CD4-positive, alpha-beta T cell treated with Interleukin-15 for 4 hours (primary cell): ENCODE data around the gene ANO1.
"Not testable (repeated sequence)": the region's sequence is repeated elsewhere in the genome, so short reads cannot be mapped to it uniquely, and the experiment has no call there.

Experiments
- DNase-seq: peaks from one replicate; pipeline ENCODE4 v3.0.0-alpha.2; 2020; ENCODE audit warnings: low spot score

ANO1 gene

DNA sequence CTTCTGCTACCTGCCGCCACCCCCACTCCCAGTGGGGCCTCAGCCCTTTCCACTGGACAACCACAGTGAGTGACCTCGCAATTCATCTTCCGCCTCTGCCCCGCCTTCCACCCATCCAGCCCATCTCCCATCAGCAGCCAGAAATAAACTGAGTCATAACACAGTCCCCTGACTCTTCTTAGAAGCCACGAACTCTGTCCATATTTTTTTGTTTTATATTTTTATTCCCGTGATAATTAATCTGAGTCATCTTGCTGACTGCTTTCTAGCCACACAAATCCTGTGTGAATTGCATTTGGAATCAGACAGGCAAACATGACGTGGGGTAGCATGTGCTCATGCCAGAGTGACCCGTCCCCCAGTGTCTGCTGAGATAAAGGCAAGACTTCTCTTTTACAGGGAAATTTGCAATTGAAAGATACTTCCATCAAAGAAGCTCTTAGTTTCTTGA is 132.0 kb downstream of the ANO1 start:
- no peak for DNase-seq

DNA sequence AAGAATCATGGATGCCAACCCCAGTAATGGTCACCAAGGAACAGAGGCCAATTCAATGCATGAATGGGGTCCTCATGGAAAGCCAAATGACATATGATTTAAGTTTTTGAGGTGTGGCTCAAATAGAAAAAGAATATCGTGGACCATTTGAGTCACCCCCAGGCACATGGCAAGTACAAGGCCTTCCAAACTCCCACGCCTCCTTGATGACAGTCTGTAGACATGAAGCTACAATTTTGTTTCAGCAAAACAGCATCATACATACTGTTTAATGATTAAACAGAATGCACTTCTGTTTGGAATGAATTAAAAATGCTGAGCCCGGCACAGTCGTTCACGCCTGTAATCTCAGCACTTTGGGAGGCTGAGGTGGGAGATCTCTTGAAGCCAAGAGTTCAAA is 132.4 kb downstream of the ANO1 start:
- no peak for DNase-seq

DNA sequence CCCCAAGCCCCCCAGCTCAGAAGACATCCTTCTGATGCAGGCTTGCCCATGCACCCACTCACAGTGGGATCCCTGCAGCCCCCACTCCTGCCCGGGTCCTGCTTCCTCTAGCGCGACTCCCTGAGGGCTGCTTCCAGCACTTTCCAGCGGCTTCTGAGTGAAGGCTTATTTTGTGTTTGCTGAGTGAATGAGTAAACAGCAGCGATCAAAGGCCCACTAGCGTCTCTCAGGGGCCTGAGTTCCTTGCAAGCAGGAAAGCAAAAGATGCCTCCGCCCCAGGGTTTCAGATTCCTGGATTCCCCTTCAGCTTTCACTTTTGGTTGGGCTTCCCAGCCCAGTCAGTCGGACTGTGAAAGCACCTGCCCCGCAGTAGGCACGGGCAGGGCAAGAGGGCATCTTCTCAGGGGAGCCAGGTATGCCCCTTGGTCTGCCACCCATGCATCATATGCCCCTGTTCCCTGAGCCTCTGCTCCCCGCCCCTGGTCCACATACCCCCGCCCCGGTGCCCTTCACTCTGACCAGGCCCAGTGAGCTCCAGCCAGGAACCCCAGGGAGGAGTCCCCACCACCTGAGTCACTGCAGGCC is 134.2 kb downstream of the ANO1 start:
- no peak for DNase-seq

DNA sequence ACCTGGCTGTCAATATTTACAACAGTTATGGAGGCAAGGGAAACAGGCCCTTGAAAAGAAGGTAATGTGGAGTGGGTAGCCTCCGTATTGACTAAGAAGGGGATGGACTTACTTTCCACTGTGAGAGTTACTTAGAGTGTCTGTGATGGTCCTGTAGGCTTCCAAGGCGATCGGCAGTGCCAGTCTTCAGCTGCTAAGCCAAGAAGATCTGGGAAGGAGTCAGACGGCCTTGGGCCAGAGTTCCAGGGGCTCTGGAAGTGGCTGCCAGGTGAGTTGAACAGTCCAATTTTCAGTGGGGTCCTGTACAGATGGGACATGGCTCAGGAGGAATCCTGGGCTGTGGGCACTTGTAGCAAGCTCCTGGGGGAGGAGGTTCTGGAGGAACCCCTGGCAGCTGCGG is 139.3 kb downstream of the ANO1 start:
- not testable (repeated sequence) for DNase-seq

DNA sequence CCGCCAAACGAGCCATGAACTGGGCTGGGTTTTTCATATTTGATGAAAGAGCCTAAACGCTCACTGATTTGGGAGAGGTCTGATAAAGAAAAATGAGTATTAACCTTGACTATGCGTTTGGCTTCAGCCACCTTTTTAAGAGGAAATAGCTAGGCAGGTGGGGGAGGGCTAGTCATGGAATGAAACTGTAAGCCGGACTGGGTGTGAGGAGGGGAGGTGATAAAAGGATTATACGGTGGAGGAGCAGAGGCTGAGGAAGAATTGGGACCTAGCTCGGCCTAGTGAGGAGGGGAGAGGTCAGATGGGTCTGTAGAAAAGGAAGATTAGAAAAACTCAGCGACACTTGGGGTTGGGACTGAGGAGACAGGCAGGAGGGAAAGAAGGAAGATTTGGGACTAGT is 140.0 kb downstream of the ANO1 start:
- DNase-seq, result not testable (repeated sequence)

DNA sequence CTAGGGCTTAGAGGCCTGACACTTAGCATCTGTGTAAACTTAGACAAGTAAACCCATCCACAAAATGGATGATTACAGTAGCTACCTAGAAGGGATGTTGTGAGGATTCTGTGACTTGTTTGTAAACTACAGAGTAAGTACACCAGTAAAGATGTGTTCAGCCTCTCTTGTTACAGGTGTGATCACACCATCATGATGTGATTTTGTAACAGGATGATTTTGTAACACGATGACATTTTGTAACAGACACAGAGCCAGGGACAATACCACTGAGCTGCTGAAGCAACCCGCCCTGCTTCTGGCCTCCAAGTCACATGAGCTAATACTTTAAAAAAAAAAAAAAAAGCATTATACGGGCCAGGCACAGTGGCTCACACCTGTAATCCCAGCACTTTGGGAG is 142.0 kb downstream of the ANO1 start:
- no peak for DNase-seq

DNA sequence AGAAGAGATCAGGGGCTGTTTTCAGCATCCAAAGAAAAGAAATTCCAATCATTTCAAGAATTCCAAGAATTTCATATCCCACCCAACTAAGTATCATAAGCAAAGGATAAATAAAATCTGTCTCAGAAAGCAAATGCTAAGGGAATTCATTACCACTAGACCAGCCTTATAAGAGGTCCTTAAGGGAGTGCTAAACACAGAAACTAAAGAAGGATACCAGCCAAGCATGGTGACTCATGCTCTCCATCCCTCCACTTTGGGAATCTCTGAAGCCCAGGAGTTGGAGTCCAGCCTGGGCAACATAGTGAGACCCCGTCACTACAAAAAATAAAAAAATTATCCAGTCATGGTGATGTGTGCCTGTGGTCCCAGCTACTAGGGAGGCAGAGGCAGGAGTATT is 142.8 kb downstream of the ANO1 start:
- no peak for DNase-seq

DNA sequence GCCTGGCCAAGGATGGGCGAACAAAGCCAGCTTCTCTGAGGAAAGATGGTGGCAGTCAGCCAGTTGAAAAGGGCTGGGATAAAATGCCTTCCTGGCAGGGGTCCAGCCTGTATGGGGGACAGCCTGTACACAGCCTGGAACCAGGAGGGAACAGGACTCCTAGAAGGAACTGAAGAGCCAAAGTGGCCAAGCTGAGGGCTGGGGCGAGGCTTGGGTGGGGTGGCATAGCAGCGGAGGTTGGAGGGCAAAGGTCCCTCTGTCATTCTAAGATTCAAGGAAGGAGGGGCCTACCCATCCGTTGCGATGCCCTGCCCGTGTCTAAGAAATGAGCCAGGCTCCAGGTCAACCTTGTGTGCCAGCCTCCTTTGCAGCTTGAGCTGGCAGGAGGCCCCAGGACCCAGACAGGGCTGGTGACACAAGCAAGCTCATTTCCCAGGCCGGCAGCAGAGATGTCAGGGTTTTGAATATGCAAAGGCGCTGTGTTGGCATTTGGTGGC is 147.6 kb downstream of the ANO1 start:
- DNase-seq, result no peak

DNA sequence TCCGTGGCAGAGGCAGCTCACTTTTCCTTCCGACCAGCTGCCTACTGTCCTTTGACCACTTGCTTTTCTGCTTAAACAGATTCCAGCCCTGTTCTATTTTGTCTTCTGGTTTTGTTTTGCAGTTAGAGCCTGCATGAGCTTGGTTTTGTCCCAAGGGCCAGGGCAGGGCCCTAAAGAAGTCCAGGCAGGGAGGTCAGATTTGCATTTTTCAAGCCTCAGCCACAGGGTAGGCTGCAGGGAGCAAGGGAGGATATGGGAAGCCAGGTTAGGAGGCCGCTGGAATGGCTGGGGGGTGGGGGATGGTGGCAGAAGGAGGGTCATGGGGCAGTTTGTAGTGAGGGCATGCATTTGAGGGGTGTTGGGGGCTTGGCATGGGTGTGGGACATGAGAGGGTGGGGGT is 148.1 kb downstream of the ANO1 start:
- no peak for DNase-seq

DNA sequence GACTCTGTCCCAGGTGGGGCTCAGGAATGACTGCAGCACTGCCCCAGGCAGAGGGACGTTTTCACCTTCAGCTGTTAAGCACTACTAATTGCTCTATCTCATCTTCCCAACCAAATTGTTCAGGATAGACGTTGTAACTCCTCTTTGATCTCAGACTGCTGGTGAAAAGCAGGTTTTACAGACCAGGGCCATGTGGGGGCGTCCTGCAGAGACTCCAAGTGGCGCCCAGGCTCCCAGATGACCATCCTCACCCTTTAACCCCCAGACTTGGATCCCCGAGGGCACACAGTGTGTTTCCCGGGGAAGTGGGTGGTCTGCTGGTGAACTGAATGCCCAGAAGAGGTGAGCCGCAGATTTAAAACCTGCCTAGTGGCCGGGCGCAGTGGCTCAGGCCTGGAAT is 148.8 kb downstream of the ANO1 start:
- no peak for DNase-seq

DNA sequence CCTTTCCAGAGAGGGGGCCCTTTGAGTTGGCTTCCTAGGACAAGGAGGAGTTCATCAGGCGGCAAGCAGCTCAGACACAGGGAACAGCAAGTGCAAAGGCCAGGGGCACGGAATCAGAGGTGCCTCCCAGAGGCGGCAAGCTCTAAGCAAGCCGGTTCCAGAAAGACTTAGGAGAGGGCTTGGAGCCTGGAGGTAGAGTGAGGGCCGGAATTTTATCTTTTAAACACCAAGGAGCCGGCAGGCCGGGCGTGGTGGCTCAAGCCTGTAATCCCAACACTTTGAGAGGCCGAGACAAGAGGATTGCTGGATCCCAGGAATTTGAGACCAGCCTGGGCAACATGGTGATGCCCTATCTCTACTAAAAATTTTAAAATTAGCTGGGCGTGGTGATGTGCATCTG is 151.6 kb downstream of the ANO1 start:
- no peak for DNase-seq

DNA sequence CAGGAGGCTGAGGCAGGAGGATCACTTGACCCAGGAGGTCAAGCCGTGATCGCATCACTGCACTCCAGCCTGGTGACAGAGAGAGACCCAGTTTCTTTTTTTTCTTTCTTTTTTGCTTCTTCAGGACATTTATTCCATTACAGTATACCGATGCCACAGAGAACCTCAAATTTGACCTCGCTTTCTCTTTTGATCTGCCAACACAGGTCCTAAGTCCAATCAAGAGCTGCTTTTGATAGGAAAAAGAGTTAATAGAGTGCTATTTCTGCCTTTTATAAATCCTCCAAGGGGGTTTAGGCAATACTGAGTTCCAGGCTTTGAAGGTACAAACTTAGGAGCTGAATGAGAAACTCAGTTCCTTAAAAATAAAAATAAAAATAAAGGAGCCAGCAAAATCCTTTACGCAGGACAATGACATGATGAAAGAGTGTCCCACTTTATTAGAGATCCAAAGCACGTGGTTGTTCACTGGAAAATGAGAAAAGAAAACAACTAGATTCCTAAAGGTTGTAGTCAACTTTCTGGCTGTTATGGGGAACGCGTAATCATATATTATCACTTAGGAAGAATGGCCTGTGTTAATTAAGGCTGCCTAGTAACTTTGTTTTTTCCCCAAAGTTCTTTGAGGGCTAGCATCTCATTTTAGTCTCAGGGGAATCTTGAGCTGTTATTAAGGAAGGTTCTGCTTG is 152.2 kb downstream of the ANO1 start:
- DNase-seq, result no peak

DNA sequence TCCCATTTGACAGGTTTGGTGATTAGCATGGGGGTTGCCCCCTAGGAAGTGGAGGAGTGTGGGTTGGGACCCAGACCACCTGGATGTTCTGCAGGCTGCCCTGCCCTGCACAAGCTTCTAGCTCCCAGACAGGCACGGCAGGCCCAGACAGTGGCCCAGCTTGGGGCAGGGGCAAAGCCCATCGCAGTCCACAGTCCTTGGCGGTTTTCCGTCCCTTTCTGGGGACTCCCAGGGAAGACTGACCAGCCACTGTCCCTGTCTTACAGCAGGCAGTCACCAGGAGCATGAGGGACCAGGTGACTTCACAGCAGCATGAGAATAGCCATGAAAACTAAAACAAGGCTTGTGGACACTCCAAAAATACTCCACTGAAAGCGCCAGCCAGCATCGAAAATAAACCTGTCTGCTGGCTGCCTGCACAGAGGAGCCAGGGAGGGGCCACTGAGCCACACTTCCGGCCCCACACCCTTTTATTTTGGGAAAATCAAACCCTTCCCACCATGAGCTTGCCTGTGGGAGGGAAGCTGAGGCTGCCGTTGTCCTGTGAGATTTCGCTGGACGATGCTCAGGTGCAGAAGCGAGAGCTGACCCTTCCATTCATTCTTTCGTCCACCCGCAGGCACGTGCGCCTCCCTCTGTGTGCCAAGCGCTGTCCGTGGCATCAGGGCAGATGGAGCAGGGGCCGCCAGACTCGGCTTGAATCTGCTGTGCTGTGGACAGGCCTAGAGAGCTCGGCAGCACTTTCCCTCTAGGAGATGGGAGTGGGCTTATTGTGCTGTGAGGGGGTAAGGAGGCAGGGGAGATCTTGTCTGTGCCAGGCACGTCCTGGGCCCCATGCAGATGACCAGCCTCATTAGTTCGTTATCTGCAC is 153.0 kb downstream of the ANO1 start:
- DNase-seq, result no peak

DNA sequence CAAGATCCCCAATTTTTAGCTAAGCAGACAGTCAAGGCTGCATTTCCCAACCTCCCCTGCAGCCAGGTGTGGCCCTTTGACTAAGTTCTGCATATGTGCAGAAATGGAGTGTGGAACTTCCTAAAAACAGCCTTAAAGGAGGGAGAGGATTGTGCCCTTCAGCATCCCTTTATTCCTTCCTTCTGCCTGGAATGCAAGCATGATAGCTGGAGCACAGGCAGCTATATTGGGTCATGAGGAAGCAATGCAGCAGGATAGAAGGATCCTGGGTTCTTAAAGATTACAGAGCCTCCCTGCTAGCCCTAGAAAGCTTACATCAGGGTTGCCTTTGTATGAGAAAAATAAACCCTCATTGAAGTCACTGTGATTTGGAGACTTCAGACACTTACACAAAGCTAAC is 154.9 kb downstream of the ANO1 start:
- DNase-seq, result no peak

DNA sequence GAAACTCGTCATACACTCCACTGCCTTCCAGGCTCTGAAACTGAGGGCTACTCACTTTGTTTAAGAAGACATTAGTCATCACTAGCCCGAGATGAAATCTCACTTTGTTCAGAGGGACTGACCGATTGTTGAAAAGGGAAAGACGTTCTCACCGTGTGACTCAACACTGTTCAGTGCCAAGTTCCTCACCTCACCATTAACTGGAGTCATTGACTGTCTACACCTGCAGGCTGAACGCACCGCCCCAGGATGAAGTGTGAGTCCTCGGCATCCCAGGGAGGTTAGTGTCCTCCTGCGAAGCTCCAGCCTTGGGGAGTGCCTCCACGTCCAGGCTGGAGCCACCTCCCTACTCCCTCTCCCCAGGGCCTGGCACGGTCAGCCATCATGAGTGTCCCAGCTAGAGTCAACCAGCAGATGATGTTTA is 155.4 kb downstream of the ANO1 start:
- DNase-seq, result no peak

DNA sequence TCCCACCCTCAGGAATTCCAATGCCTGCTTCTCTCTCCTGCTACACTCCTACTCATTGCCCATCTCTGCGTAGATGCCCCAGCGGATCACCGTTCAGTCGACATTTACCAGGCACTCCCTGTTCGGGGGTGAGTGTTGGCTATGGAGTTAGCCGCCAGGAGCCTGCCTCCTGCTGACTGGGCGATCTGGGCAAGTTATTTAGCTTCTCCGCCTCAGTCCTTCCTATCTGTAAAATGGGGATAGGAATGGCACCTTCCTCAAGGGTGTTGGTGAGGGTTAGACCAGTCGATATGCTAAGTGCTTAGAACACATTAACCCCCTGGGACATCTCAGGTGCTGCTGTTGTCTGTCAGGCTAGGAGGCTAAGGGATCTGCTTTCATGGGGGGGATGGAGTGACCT is 155.8 kb downstream of the ANO1 start:
- DNase-seq, result no peak
